ENCODE measurements around the gene MSLN.
A peak's percentile ranks its signal among the peaks of the same experiment; 100 is the strongest.

Gene MSLN

DNA sequence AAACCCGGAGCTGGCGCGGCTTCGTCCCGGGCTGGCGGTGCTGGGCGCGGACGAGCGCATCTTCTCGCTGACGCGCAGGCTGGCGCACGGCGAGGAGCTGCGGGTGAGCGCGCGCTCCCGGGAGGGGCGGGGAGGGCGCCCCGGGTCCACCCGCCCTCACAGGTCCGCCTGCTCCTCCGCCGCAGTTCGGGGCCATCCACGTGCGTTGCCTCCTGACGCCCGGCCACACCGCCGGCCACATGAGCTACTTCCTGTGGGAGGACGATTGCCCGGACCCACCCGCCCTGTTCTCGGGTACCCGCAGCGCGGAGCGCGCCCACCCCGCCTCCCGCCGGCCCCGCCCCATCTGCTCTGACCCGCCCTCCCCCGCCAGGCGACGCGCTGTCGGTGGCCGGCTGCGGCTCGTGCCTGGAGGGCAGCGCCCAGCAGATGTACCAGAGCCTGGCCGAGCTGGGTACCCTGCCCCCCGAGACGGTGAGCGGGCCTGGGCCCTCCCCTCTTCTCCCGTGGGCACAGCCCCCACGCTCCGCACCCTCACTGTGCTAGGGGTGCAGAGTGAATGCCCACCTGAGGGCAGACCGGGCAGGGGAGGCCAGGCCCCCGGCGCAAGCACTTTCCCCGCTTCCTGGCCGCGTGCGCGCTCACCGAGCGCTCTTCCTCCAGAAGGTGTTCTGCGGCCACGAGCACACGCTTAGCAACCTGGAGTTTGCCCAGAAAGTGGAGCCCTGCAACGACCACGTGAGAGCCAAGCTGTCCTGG lies 32.2 kb upstream of the MSLN start:
- Histone ChIP-seq H4K20me1 (ENCODE audit: insufficient read depth, low read length) (peaks cover 27% of the 10 kb centered on the region), H3K9ac (ENCODE audit: low read depth, low read length) (no peak overlapping the region), H3K27ac (ENCODE audit: low read length) (no peak overlapping the region), H3K79me2 (ENCODE audit: insufficient read depth, low read length) (no peaks in the 10 kb centered on the region), H3K4me3 (ENCODE audit: low read depth in 1 of 2, low read length in 2 of 2) (no peak overlapping the region), H3K36me3 (ENCODE audit: insufficient read depth, low read length) (peaks cover 29% of the 10 kb centered on the region), H3K4me1 (ENCODE audit: insufficient read depth, low read length) (peaks cover 14% of the 10 kb centered on the region), H3K9me3 (ENCODE audit: insufficient read depth, low read length, severe bottlenecking) (no peaks in the 10 kb centered on the region), H2AFZ (ENCODE audit: low read depth, low read length) (no peak overlapping the region), H3K4me2 (ENCODE audit: insufficient read depth, low read length) (peak overlapping the region; percentile 93; the same call in 1 of the 2 replicates), H3K27me3 (ENCODE audit: insufficient read depth, low read length, poor library complexity) (no peaks in the 10 kb centered on the region)
- no peak for DNase-seq
- TF ChIP-seq EZH2 (IDR thresholded peaks at IDR 0.05; ENCODE audit: borderline replicate concordance, low read depth, low read length, severe bottlenecking), result no peak
- TF ChIP-seq, protein P1, sequence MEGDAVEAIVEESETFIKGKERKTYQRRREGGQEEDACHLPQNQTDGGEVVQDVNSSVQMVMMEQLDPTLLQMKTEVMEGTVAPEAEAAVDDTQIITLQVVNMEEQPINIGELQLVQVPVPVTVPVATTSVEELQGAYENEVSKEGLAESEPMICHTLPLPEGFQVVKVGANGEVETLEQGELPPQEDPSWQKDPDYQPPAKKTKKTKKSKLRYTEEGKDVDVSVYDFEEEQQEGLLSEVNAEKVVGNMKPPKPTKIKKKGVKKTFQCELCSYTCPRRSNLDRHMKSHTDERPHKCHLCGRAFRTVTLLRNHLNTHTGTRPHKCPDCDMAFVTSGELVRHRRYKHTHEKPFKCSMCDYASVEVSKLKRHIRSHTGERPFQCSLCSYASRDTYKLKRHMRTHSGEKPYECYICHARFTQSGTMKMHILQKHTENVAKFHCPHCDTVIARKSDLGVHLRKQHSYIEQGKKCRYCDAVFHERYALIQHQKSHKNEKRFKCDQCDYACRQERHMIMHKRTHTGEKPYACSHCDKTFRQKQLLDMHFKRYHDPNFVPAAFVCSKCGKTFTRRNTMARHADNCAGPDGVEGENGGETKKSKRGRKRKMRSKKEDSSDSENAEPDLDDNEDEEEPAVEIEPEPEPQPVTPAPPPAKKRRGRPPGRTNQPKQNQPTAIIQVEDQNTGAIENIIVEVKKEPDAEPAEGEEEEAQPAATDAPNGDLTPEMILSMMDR (IDR thresholded peaks at IDR 0.05; ENCODE audit: borderline replicate concordance, extremely low read depth, low read length, poor library complexity, severe bottlenecking), result no peak
- ATAC-seq (ENCODE audit: insufficient read depth, low read depth), result no peak

- no peaks in the 10 kb centered on the region for H3K79me2 ChIP-seq (ENCODE audit: insufficient read depth, low read length)
- no peak for ATAC-seq (ENCODE audit: insufficient read depth, low read depth)
- no peak for DNase-seq
- TF ChIP-seq, protein P1 (IDR thresholded peaks at IDR 0.05; ENCODE audit: borderline replicate concordance, extremely low read depth, low read length, poor library complexity, severe bottlenecking), result no peak
- TF ChIP-seq EZH2 (IDR thresholded peaks at IDR 0.05; ENCODE audit: borderline replicate concordance, low read depth, low read length, severe bottlenecking), result no peak
- peaks cover 14% of the 10 kb centered on the region for H3K4me1 ChIP-seq (ENCODE audit: insufficient read depth, low read length)
- H2AFZ ChIP-seq (ENCODE audit: low read depth, low read length), result no peak overlapping the region
- no peak overlapping the region for H3K9ac ChIP-seq (ENCODE audit: low read depth, low read length)
- H3K4me2 ChIP-seq (ENCODE audit: insufficient read depth, low read length), result no peak overlapping the region
- no peaks in the 10 kb centered on the region for H3K27me3 ChIP-seq (ENCODE audit: insufficient read depth, low read length, poor library complexity)
- H3K36me3 ChIP-seq (ENCODE audit: insufficient read depth, low read length), result peaks cover 37% of the 10 kb centered on the region
- H3K4me3 ChIP-seq (ENCODE audit: low read depth in 1 of 2, low read length in 2 of 2), result no peak overlapping the region
- no peaks in the 10 kb centered on the region for H3K9me3 ChIP-seq (ENCODE audit: insufficient read depth, low read length, severe bottlenecking)
- H4K20me1 ChIP-seq (ENCODE audit: insufficient read depth, low read length), result peaks cover 27% of the 10 kb centered on the region
- no peak overlapping the region for H3K27ac ChIP-seq (ENCODE audit: low read length)
Observed at GRCh38 chr16:728890-729744, 31.4 kb upstream of the MSLN start.

- Histone ChIP-seq H3K27me3 (ENCODE audit: insufficient read depth, low read length, poor library complexity) (no peaks in the 10 kb centered on the region), H3K4me3 (ENCODE audit: low read depth in 1 of 2, low read length in 2 of 2) (no peak overlapping the region), H3K27ac (ENCODE audit: low read length) (no peak overlapping the region), H3K79me2 (ENCODE audit: insufficient read depth, low read length) (no peaks in the 10 kb centered on the region), H3K9ac (ENCODE audit: low read depth, low read length) (no peak overlapping the region), H3K9me3 (ENCODE audit: insufficient read depth, low read length, severe bottlenecking) (no peaks in the 10 kb centered on the region), H3K36me3 (ENCODE audit: insufficient read depth, low read length) (peaks cover 46% of the 10 kb centered on the region), H2AFZ (ENCODE audit: low read depth, low read length) (no peak overlapping the region), H3K4me2 (ENCODE audit: insufficient read depth, low read length) (no peak overlapping the region), H3K4me1 (ENCODE audit: insufficient read depth, low read length) (peaks cover 14% of the 10 kb centered on the region), H4K20me1 (ENCODE audit: insufficient read depth, low read length) (peaks cover 24% of the 10 kb centered on the region)
- no peak for DNase-seq
- TF ChIP-seq EZH2 (IDR thresholded peaks at IDR 0.05; ENCODE audit: borderline replicate concordance, low read depth, low read length, severe bottlenecking), result no peak
- TF ChIP-seq, protein P1 (IDR thresholded peaks at IDR 0.05; ENCODE audit: borderline replicate concordance, extremely low read depth, low read length, poor library complexity, severe bottlenecking), result no peak
- ATAC-seq (ENCODE audit: insufficient read depth, low read depth), result no peak
Observed at GRCh38 chr16:729768-730665, 30.5 kb upstream of the MSLN start.
